Midbrain (tissue), 1 donor: ENCODE measurements around the gene SLC34A1.

ENCODE experiments used
- DNase-seq: peaks from one replicate; lab custom pipeline; 2025; lab: John Stamatoyannopoulos, UW

The SLC34A1 gene

GRCh38 chr5:177388521-177389052, 4.4 kb downstream of the SLC34A1 start:
- DNase-seq = no peak

GRCh38 chr5:177389241-177390169, 5.3 kb downstream of the SLC34A1 start:
- no peak for DNase-seq

GRCh38 chr5:177390363-177391300, 6.4 kb downstream of the SLC34A1 start:
- peak; percentile 79 for DNase-seq

GRCh38 chr5:177392765-177393164, 8.5 kb downstream of the SLC34A1 start:
- DNase-seq = no peak

GRCh38 chr5:177393206-177393765, 9.1 kb downstream of the SLC34A1 start:
- DNase-seq = no peak

GRCh38 chr5:177393990-177394389, 9.8 kb downstream of the SLC34A1 start:
- DNase-seq = no peak

GRCh38 chr5:177396078-177396477, 11.8 kb downstream of the SLC34A1 start:
- DNase-seq = no peak

- no peak for DNase-seq
Observed at GRCh38 chr5:177396807-177397206, 12.6 kb downstream of the SLC34A1 start.

- DNase-seq = no peak
Observed at GRCh38 chr5:177397875-177398390, 13.7 kb downstream of the SLC34A1 start.

GRCh38 chr5:177399997-177400868, 16.0 kb downstream of the SLC34A1 start, which contains the start of gene PFN3:
TSS of gene PFN3 (minus strand) at chr5:177400661. CDS start at chr5:177400576, 85 bp downstream.
- no peak for DNase-seq

GRCh38 chr5:177402271-177403043, 18.2 kb downstream of the SLC34A1 start:
- DNase-seq = no peak

GRCh38 chr5:177403102-177403791, 19.0 kb downstream of the SLC34A1 start:
- no peak for DNase-seq

GRCh38 chr5:177403792-177404640, 19.8 kb downstream of the SLC34A1 start:
- peak; percentile 49 for DNase-seq

- no peak for DNase-seq
Observed at GRCh38 chr5:177404641-177405179, 20.5 kb downstream of the SLC34A1 start.

- no peak for DNase-seq
Observed at GRCh38 chr5:177405312-177405711, 21.1 kb downstream of the SLC34A1 start.

GRCh38 chr5:177405805-177406204, 21.6 kb downstream of the SLC34A1 start:
- no peak for DNase-seq

GRCh38 chr5:177409043-177409801, 25.0 kb downstream of the SLC34A1 start, which contains the start of gene F12:
TSS of gene F12 (minus strand) at chr5:177409564. CDS start at chr5:177409527, 37 bp downstream.
- no peak for DNase-seq
